H1 (cell line): ENCODE data around the gene FARP2. TPM values are rescaled to one million over a fixed set of nuclear protein-coding genes. Genes with fewer than 3 reads are reported as not detected.

Experiments used
- EGR1 ChIP-seq: IDR thresholded peaks from 2 replicates; pipeline ENCODE4 v1.6.1; 2011; ENCODE audit warnings: low read depth, low read length, borderline replicate concordance
- RAD21 ChIP-seq, 2 experiments: IDR thresholded peaks in 1 of 2; conservative IDR thresholded peaks in 1 of 2; 2 replicates each; pipeline ENCODE4 v1.6.1; 2011; ENCODE audit warnings: low read depth in 2 of 2, low read length in 2 of 2, improper control_type of control experiment in 1 of 2, inconsistent platforms in 1 of 2, mild to moderate bottlenecking in 1 of 2, moderate library complexity in 1 of 2
- SP1 ChIP-seq: IDR thresholded peaks from 2 replicates; pipeline ENCODE4 v1.6.1; 2011; ENCODE audit warnings: low read depth, low read length
- TBP ChIP-seq: IDR thresholded peaks from 2 replicates; pipeline ENCODE4 v1.6.1; 2011; ENCODE audit warnings: low read depth, low read length, improper control_type of control experiment
- TEAD4 ChIP-seq: IDR thresholded peaks from 2 replicates; pipeline ENCODE4 v1.6.1; 2012; ENCODE audit warnings: low read depth, low read length, inconsistent platforms, mixed read lengths
- polyA plus RNA-seq, 7 experiments: library from polyadenylated mRNA; depleted of rRNA in 3 of 7; stranded (reverse) in 5 of 7; unstranded in 2 of 7; fragments of >200 nt in 5 of 7; fragments of 200-250 nt in 2 of 7; gene quantifications; 1 replicate in 5 of 7; 2 replicates in 1 of 7; 4 replicates in 1 of 7; pipeline versions ENCODE4 v1.2.1 to v1.2.3, GENCODE V29; 2011 to 2013; ENCODE audit warnings: missing spikeins in 2 of 7, mixed read lengths in 2 of 7
- total RNA-seq: library from RNA; stranded (reverse); fragmentation: NEBNext Ultra II Directional; extraction: Animal tissue kit (Norgen Biotek cat#: 25700); gene quantifications from 2 replicates; pipeline ENCODE4 v1.2.1, GENCODE V29; 2021

The FARP2 gene
- total and polyA plus RNA-seq, 2 of the 8 experiments (the other 6 are each of a cell fraction or from before 2014, with no cell fraction given) = 12.4 to 33.4 TPM

DNA sequence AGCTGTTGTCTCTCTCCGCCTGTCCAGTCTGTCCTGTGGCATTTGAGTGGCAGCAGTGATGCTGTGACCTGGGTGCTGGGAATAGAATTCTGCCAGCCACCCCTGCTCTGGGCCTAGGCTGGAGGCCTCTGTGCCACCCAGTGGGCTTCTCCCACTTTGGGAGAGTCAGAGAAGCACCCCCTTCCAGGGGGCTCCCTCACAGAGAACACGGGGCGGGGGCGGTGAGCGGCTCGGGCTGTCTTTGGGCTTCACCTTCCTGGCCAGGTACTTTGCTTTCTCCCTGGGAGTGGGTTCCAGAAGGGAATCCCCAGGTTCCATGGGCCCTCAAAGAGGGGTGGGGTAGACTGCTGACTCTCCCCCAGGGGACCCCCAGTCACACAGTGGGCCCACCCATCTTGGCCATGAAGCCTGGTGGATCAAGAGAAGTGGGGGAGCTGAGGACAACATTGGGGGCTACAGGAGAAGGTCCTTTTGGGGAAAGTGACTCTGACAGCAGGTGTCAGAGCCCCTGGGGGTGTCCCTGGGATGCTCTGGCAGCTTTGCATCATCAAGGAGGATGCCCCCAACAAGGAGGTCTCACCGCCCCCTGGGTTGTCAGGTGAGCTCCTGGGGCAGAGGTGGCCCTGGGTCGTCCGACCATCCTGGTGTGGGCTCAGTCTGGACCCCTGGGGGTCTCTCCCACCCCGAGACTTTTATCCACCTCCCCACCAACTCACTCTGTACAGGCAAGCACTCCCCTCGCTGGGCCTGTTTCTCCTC lies 183.7 kb downstream of the FARP2 start (continued):
- no peak for TF ChIP-seq TEAD4
- TF ChIP-seq EGR1 = no peak
- no peak for TF ChIP-seq TBP
- no peak for TF ChIP-seq SP1
- no peak for TF ChIP-seq RAD21 (IDR thresholded peaks at IDR 0.05 in 1 of 2, conservative IDR thresholded peaks at IDR 0.05 in 1 of 2; ENCODE audit: low read depth in 2 of 2, low read length in 2 of 2)
